ENCODE measurements around the gene ZNF662.

DNA sequence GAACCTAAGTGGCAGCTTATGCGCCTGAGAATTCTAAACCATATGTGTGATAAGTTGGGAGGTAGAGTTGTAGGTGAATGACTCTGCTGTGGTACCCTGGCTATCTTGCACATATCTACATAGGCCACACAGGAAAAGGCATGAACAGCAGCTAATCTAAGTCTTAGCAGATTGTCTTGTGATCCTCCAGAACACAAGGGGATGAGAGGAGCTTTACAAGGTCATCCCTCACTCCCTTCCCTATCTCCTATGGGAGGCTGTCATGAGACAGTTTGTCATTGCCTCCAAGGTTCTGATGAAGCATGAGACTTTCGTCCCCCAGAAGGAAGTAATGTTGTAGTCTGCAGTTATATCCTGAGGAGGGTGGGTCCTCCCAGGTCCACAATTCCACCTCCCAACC, 3.7 kb upstream of the ZNF662 start:
- TF ChIP-seq HMGXB4 (CRISPR knock-in tag; IDR thresholded peaks at IDR 0.05) (no peak), NR1H2 (CRISPR knock-in tag; IDR thresholded peaks at IDR 0.05) (no peak), JUN (CRISPR knock-in tag; IDR thresholded peaks at IDR 0.05) (no peak), ZNF138 (CRISPR knock-in tag; conservative IDR thresholded peaks at IDR 0.05) (no peak), ZBTB21 (CRISPR knock-in tag; IDR thresholded peaks at IDR 0.05; ENCODE audit: borderline replicate concordance) (no peak), ZNF121 (CRISPR knock-in tag; IDR thresholded peaks at IDR 0.05) (no peak), IRF1 (CRISPR knock-in tag; IDR thresholded peaks at IDR 0.05) (no peak)
- TF ChIP-seq, protein P1, sequence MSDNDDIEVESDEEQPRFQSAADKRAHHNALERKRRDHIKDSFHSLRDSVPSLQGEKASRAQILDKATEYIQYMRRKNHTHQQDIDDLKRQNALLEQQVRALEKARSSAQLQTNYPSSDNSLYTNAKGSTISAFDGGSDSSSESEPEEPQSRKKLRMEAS (CRISPR knock-in tag; IDR thresholded peaks at IDR 0.05): no peak
- TF ChIP-seq, protein P2, sequence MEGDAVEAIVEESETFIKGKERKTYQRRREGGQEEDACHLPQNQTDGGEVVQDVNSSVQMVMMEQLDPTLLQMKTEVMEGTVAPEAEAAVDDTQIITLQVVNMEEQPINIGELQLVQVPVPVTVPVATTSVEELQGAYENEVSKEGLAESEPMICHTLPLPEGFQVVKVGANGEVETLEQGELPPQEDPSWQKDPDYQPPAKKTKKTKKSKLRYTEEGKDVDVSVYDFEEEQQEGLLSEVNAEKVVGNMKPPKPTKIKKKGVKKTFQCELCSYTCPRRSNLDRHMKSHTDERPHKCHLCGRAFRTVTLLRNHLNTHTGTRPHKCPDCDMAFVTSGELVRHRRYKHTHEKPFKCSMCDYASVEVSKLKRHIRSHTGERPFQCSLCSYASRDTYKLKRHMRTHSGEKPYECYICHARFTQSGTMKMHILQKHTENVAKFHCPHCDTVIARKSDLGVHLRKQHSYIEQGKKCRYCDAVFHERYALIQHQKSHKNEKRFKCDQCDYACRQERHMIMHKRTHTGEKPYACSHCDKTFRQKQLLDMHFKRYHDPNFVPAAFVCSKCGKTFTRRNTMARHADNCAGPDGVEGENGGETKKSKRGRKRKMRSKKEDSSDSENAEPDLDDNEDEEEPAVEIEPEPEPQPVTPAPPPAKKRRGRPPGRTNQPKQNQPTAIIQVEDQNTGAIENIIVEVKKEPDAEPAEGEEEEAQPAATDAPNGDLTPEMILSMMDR (IDR thresholded peaks at IDR 0.05): no peak
- TF ChIP-seq, protein P3, sequence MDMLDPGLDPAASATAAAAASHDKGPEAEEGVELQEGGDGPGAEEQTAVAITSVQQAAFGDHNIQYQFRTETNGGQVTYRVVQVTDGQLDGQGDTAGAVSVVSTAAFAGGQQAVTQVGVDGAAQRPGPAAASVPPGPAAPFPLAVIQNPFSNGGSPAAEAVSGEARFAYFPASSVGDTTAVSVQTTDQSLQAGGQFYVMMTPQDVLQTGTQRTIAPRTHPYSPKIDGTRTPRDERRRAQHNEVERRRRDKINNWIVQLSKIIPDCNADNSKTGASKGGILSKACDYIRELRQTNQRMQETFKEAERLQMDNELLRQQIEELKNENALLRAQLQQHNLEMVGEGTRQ (CRISPR knock-in tag; IDR thresholded peaks at IDR 0.05): no peak
- TF ChIP-seq, protein P4, sequence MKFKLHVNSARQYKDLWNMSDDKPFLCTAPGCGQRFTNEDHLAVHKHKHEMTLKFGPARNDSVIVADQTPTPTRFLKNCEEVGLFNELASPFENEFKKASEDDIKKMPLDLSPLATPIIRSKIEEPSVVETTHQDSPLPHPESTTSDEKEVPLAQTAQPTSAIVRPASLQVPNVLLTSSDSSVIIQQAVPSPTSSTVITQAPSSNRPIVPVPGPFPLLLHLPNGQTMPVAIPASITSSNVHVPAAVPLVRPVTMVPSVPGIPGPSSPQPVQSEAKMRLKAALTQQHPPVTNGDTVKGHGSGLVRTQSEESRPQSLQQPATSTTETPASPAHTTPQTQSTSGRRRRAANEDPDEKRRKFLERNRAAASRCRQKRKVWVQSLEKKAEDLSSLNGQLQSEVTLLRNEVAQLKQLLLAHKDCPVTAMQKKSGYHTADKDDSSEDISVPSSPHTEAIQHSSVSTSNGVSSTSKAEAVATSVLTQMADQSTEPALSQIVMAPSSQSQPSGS (CRISPR knock-in tag; IDR thresholded peaks at IDR 0.05; ENCODE audit: borderline replicate concordance, low read depth): no peak
